ENCODE measurements around the gene NKD2. TPM values are rescaled to one million over a fixed set of nuclear protein-coding genes. Genes with fewer than 3 reads are reported as not detected.

NKD2 gene
- total RNA-seq, 4 donors from 2014 or later: 0.78 to 3.2 (median 1.6) TPM

GRCh38 chr5:1068895-1069719 lies 60.5 kb downstream of the NKD2 start:
- no peak for DNase-seq
- H3K4me1 ChIP-seq: no peaks in the 10 kb centered on the region

GRCh38 chr5:1069720-1070088 lies 61.1 kb downstream of the NKD2 start:
- Histone ChIP-seq H3K27me3 (no peaks in the 10 kb centered on the region), H3K36me3 (peaks cover 16 to 36% of the 10 kb centered on the region in 2 donors), H3K9me3 (no peaks in the 10 kb centered on the region), H3K4me1 (no peaks in the 10 kb centered on the region), H3K27ac (no peak overlapping the region), H3K4me3 (replicated peaks in 1 of 3) (no peak overlapping the region)
- WGBS, 2 donors: 93 to 95% methylated on average over 10 to 12 of the region's 15 CpGs
- DNase-seq: no peak
- intact Hi-C loops (cut with DNase I): no loop called here
- no peak for TF ChIP-seq POLR2A (IDR thresholded peaks at IDR 0.05)
- TF ChIP-seq CTCF (IDR thresholded peaks at IDR 0.05): no peak

More at GRCh38 chr5:1068895-1069719, 60.5 kb downstream of the NKD2 start:
- Histone ChIP-seq H3K4me3 (replicated peaks in 1 of 3) (no peak overlapping the region), H3K27me3 (no peaks in the 10 kb centered on the region), H3K27ac (no peak overlapping the region), H3K36me3 (peaks cover 17 to 34% of the 10 kb centered on the region in 2 donors), H3K9me3 (no peaks in the 10 kb centered on the region)
- WGBS, 2 donors: 95 to 96% methylated on average over 19 to 24 of the region's 33 CpGs
- intact Hi-C loops (cut with DNase I): no loop called here
- no peak for TF ChIP-seq CTCF (IDR thresholded peaks at IDR 0.05)
- no peak for TF ChIP-seq POLR2A (IDR thresholded peaks at IDR 0.05)

- intact Hi-C loops (cut with DNase I): no loop called here
- H3K36me3 ChIP-seq: peaks cover 41 to 45% of the 10 kb centered on the region in 2 donors
- TF ChIP-seq POLR2A (IDR thresholded peaks at IDR 0.05) (no peak), CTCF (IDR thresholded peaks at IDR 0.05) (no peak)
- H3K27ac ChIP-seq: no peak overlapping the region
- no peaks in the 10 kb centered on the region for H3K27me3 ChIP-seq
- no peak for DNase-seq
- 90 to 91% methylated on average over 32 to 33 of the region's 46 CpGs for WGBS, 2 donors
- no peaks in the 10 kb centered on the region for H3K9me3 ChIP-seq
- no peaks in the 10 kb centered on the region for H3K4me1 ChIP-seq
- no peak overlapping the region for H3K4me3 ChIP-seq (replicated peaks in 1 of 3)
These were observed 64.9 kb downstream of the NKD2 start for GRCh38 chr5:1073239-1074102.

GRCh38 chr5:1074226-1074625 lies 65.6 kb downstream of the NKD2 start:
- Histone ChIP-seq H3K27ac (no peak overlapping the region), H3K9me3 (no peaks in the 10 kb centered on the region), H3K4me1 (no peaks in the 10 kb centered on the region), H3K27me3 (no peaks in the 10 kb centered on the region), H3K4me3 (replicated peaks in 1 of 3) (no peak overlapping the region), H3K36me3 (peaks cover 42 to 45% of the 10 kb centered on the region in 2 donors)
- WGBS, 2 donors: 94% methylated on average over 6 to 12 of the region's 18 CpGs
- no peak for DNase-seq
- TF ChIP-seq POLR2A (IDR thresholded peaks at IDR 0.05) (no peak), CTCF (IDR thresholded peaks at IDR 0.05) (no peak)
- intact Hi-C loops (cut with DNase I): no loop called here
